GM19351 (cell line): ENCODE measurements around the gene NFYB.
"Not testable (repeated sequence)": the region's sequence is repeated elsewhere in the genome, so short reads cannot be mapped to it uniquely, and the experiment has no call there.

Experiments
- ATAC-seq: cut with Tn5 transposase; IDR thresholded peaks from one replicate; pipeline ENCODE4 v1.9.1; 2021; ENCODE audit warnings: mild to moderate bottlenecking, moderate library complexity; ENCODE audit not compliant: unreplicated experiment

Gene NFYB

GRCh38 chr12:104121001-104121400 is 17.0 kb downstream of the NFYB start:
- ATAC-seq = no peak

DNA sequence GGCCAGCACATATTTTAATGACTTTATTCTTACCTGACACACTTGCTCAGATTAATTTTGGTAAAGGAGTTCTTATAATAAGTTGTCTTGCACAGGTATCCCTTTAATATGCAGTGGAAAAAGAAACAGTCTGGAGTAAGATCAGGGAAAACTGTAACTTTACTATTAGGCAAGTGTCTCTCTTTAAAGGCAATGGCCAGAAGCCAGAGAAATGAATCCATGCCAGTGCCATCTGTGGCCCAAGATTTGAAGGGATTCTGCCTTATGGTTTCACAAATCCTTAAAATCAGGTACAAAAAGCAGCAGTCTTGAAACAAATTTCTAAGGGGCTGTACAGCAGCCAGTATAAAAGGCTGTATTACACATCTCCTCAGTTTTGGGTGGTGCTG is 22.4 kb downstream of the NFYB start:
- ATAC-seq = no peak

GRCh38 chr12:104114834-104115586 is 23.0 kb downstream of the NFYB start:
- ATAC-seq = not testable (repeated sequence)

- ATAC-seq = no peak
Observed at GRCh38 chr12:104109446-104110271, 28.4 kb downstream of the NFYB start.

DNA sequence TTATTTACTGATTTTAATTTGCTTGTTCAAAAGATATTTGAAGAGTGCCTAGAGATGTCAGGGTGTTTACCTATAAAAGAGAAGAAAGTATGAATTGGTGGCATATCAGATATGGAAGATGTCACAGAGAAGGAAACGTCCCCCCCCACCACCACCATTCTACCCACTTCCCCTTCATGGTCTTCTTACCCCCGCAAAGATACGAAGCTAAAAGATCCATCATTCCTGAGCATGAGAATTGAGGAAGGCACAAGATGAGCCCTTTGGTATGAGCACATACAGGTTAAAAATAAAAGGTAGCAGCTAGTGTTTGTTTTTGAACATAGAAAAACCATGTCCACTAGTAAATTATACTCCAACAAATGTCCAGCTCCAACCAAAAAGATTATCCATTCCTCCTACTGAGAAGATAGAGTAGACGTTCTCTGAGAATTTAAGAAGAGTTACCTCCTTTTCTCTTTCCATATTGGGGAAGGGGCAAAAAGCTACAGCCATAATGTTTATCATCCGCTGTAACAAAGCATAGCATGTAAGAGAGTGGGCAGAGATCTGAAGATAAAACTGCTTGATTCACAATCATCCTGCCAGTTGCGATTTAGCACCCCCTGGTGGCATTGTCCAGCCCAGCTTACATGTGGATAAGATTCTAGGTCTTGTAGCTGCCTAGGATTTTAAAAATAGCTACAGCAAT is 29.1 kb downstream of the NFYB start:
- peak; percentile 76 for ATAC-seq

GRCh38 chr12:104106965-104107364 is 31.0 kb downstream of the NFYB start:
- ATAC-seq = no peak

- ATAC-seq = no peak
Observed at GRCh38 chr12:104105461-104105860, 32.5 kb downstream of the NFYB start.

DNA sequence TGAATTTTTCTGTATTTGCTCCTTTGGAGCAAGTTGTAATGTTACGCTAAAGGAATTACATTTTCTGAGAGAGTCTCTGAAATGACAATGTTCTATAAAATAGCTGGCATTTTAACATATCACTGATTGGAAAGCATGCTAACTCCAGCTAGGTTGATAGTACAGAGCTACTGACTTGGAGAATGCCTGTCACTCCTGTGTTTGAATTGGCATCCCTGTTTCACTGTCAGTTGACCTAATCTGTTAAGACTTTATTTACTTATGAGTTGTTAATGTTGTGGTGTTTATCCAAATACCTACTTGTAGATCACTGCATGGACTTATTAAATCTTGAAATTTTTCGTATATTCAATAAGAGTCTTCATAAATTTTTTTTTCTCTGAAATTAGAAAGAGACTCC is 40.1 kb downstream of the NFYB start:
- ATAC-seq = no peak

DNA sequence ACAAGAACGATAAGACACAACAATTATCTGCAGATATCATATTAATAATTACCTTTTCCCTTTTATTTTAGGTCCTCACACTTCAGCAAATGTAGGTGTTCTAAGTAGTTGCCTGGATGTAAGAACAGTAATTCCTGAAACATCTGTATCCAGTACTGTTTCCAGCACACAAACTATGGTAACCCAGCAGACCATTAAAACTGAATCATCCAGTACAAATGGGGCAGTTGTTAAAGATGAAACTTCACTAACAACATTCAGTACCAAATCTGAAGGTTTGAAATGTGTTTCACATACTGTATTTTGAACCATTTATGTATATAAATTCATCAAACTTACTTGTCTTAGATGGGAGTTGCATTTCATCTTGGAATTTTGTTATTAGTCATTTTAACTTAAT is 42.7 kb downstream of the NFYB start:
- no peak for ATAC-seq

DNA sequence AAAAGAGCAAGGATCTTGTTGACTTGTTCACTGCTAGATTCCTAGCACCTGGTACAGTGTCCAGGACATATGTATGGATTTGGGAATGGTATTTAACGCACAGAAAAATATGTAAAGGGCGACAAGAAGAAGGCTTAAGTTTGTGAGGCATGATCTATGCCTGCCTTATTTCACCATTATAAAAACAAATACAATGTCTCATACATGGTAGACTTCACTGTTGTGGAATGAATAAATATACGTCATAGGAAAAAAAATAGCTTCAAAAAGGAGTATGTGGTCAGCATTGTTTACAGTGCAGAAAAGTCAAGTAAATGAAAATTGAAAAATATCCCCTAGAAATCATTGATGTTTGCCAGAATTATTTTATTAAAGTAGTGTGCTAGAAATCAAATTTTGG is 43.7 kb downstream of the NFYB start:
- ATAC-seq = no peak

GRCh38 chr12:104091136-104091535 is 46.9 kb downstream of the NFYB start:
- no peak for ATAC-seq

DNA sequence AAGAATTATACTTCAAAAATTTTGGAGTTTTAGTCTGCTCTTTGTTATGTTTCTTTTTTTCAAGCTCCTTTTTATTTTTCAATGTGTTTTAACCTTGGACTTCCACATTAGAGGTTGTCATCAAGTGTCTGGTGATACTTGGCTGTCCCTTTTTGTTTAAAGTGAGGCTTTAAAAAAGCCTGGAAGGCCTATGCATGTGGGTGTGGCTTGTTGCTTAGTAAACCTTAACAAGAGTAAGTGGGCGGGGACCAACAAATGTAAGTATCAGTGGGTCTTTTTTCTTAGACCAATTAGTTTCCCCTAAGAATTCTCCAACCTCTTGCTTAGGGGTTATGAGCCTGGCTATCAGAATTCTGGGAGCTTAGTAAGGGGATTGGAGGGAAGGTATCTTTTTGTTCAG is 47.3 kb downstream of the NFYB start:
- ATAC-seq = no peak

DNA sequence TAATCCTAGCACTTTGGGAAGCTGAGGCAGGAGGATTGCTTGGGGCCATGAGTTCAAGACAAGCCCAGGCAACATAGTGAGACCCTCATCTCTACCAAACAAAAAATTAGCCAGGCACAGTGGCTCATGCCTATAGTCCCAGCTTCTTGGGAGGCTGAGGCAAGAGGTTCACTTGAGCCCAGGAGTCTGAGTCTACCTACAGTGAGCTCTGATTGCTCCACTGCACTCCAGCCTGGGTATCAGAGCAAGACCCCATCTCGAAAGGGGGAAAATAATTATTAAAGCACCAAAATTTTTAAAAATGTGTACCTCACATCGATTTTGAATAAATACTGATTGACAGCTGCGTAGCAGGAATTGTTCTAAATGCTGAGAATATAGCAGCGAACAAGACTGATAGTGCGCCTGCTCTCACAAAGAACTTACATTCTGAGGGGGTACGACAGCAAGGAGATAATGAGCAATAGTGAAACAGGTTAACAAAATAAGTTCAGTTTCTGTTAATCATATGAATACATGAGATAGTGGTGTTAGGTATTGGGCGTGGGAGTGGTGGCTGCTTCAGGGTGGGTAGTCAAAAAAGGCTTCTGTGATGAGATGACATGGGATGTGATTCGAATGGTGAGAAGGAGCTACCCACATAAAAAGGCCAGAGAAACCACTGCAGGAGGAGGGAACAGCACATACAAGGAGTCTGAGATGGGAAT is 54.1 kb downstream of the NFYB start:
- ATAC-seq = peak; percentile 99

- no peak for ATAC-seq
Observed at GRCh38 chr12:104080764-104081163, 57.2 kb downstream of the NFYB start.

DNA sequence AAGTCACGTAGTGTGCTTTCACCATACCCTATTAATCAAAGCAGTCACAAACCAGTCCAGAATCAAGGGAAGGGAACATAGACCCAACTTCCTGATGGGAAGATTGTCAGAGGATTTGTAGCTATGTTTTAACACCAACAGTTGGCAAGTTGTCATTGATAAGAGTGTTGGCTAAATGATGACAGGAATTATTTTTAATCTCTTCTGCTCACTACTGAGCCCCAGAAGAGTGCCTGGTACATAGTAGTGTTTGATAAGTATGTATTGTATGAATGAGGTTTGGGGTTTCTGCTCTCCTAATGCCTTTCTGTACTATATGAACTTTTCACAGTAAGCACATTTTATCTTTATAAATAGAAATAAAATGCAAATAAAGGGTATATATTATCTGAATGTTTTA is 59.0 kb downstream of the NFYB start:
- no peak for ATAC-seq

GRCh38 chr12:104073699-104074098 is 64.3 kb downstream of the NFYB start:
- ATAC-seq = no peak

GRCh38 chr12:104072099-104072498 is 65.9 kb downstream of the NFYB start:
- no peak for ATAC-seq
